ENCODE data around the gene SLC1A6. TPM values are rescaled to one million over a fixed set of nuclear protein-coding genes. Genes with fewer than 3 reads are reported as not detected.
A peak's percentile ranks its signal among the peaks of the same experiment; 100 is the strongest.
"Not testable (repeated sequence)": the region's sequence is repeated elsewhere in the genome, so short reads cannot be mapped to it uniquely, and the experiment has no call there.

The SLC1A6 gene
- total RNA-seq, 1 experiment from 2014 or later, result 1.4 TPM

GRCh38 chr19:14957464-14957863 lies 22.2 kb downstream of the SLC1A6 start:
- DNase-seq (ENCODE audit: low read depth), result no peak

DNA sequence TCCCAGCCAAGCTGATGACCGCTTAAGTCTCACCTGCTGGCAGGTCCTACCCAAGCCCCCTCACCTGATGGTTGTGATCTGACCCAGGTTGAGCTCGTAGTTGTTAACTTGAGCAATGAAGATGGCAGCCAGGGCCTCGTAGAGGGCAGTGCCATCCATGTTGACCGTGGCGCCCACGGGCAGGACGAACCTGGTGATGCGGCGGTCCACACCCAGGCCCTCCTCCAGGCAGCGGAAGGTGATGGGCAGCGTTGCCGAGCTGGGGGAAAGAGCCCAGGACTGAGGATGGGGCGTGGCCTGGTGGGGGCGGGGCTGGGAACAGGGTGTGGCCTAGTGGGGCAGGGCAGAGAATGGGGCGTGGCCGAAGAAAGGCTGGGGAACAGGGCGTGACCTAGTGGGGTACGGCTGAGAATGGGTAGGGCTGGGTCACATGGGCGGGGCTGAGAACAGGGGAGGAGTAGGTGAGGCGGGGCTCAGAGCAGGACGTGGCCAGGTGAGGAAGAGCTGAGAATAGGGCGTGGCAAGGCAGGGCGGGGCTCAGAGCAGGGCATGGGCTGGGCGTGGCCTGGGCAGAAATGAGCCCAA lies 25.5 kb downstream of the SLC1A6 start:
- peak; percentile 34 for DNase-seq (ENCODE audit: low read depth)

DNA sequence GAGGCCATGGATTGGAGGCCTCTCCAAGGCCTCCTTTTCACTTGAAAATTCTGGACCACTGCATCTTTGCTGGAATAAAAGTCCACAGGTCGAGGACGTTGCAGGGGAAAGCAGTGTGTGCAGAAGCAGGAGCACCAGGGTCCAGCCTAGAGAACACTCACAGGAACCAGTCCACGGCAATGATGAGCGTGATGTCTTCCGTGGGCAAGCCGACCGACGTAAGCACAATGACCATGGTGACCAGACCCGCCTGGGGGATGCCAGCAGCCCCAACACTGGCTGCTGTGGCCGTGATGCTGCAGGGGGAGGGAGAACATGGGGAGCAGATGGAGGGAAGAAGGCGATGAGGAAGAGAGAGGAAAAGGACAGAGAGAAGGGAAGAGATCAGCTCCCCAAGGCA lies 26.9 kb downstream of the SLC1A6 start:
- no peak for DNase-seq (ENCODE audit: low read depth)

DNA sequence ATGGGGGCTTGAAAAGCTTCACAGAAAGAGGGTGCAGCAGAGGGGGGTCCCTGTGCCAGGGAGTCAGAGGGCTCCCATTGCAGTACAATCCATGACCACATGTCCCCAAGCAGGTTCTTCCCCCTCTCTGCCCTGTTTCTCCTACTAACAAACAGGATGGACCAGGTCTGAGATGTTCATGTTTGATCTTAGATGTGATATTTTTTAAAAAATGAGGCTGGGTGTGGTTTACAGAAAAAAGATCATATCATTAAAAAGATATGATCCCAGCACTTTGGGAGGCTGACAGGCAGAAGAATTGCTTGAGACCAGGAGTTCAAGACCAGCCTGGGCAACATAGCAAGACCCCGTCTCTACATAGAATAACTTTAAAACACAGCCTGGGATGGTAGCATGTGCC lies 29.2 kb downstream of the SLC1A6 start:
- DNase-seq (ENCODE audit: low read depth), result no peak

DNA sequence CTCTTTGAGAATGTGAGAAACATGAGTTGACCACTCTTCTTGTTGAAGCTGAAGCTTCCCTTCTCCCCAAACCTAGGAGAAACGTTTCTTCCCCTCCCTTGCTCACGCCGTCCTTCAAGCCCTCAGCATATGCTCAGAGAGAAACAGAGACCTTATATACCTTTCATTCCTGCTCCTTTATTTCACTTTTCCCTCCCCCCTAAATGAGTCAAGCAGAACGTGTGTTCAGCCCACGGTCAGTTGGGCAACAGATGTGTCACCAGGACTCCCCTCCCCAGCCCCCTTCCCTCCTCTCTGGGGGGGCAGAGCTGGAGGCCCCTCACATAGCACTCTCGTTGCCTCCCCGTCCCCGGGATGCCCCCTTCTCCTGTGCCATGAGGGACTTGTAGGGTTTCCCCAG lies 29.8 kb downstream of the SLC1A6 start:
- peak; percentile 20 for DNase-seq (ENCODE audit: low read depth)

GRCh38 chr19:14949413-14949812 lies 30.3 kb downstream of the SLC1A6 start:
- DNase-seq (ENCODE audit: low read depth), result not testable (repeated sequence)

DNA sequence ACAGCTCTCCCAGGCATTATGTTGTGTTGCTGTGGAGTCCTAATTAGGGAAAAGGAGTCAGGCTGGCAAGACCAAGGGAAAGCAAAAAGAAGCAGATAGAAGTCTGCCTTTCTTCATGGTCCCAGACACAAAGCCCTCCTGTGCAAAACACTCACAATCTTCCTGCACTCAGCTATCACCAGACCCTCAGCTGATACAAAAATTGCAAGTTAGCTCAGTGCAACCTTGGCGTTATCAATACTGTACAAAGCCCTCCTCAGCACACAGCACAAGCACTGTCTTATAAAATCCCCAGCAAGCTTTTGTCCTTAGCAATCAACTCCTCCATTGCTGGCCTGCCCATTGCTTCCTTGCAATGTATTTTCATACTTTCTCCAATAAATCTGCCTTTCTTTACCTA lies 35.2 kb downstream of the SLC1A6 start:
- DNase-seq (ENCODE audit: low read depth), result no peak

- no peak for DNase-seq (ENCODE audit: low read depth)
Observed at GRCh38 chr19:14943601-14944000, 36.1 kb downstream of the SLC1A6 start.

DNA sequence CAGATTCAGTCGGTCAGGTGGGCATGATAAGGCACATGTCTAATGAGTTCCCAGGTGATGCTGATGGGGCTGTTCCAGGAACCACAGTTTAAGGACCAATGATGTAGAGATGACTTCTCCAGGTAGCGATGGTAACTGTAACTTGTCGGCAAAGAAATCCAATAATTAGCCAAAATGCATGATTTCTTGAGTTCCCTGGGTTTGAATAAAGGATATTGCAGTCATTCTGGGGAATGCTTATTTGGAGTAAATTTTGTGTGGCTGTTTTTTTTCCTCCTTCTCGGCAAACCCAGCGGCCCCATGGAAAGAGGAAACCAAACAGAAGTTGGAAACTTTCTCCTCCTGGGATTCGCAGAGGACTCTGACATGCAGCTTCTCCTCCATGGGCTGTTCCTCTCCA lies 38.5 kb downstream of the SLC1A6 start, which contains the start of gene OR7C2:
Gene OR7C2 (plus strand): TSS at position 301 of the 400 bp plus-strand sequence. CDS start 0 bp downstream, at position 301.
- DNase-seq (ENCODE audit: low read depth), result no peak

DNA sequence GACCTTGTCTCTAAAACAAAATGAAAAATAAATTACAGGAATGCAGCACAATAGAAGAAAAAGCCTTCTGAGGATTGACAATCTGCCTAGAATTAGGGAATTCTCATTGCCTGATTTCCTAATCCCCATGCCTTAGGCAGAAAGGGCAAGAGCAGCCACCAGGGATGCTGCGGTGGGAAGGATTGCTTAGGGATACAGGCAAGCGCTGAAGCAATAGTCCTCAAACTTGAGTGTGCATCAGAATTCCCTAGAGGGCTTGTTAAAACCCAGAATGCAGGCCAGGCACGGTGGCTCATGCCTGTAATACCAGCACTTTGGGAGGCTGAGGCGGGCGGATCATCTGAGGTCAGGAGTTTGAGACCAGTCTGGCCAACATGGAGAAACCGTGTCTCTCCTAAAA lies 39.4 kb downstream of the SLC1A6 start:
- no peak for DNase-seq (ENCODE audit: low read depth)

GRCh38 chr19:14933506-14933905 lies 46.2 kb downstream of the SLC1A6 start:
- no peak for DNase-seq (ENCODE audit: low read depth)

DNA sequence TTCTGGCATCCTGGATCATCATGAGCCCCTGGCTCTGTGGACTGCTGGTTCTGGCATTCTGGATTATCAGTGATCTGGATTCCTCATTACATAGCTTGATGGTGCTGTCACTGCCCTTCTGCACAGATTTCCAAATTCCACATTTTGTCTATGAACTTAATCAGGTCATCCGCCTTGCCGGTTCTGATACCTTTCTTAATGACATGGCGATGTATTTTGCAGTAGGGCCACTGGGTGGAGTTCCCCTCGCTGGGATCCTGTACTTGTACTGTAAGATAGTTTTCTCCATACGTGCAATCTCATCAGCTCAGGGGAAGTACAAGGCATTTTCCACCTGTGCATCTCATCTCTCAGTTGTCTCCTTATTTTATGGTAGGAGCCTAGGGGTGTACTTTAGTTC lies 62.8 kb downstream of the SLC1A6 start:
- DNase-seq (ENCODE audit: low read depth), result no peak

- DNase-seq (ENCODE audit: low read depth), result no peak
Observed at GRCh38 chr19:14915116-14915515, 64.5 kb downstream of the SLC1A6 start.

DNA sequence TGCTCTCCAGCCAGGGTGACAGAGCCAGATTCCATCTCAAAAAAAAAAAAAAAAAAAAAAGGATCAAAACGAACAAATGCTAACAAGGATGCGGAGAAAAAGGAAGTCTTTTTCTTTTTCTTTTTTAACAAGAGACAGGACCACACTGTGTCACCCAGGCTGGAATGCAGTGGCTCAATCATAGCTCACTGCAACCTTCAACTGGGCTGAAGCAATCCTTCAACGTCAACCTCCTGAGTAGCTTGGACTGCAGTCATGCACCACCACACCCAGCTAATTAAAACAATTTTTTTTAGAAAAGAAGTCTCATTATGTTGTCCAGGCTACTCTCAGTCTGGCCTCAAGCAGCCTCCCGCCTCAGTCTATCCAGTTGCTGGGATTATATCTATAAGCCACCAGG lies 73.0 kb downstream of the SLC1A6 start:
- peak; percentile 4 for DNase-seq (ENCODE audit: low read depth)

- no peak for DNase-seq (ENCODE audit: low read depth)
Observed at GRCh38 chr19:14901675-14902260, 77.9 kb downstream of the SLC1A6 start.

Other genes starting within 250 kb of the SLC1A6 start
- 0.09 and 0.17 TPM in 2 replicates for gene ADGRE2, start 201.3 kb downstream of the SLC1A6 start, total RNA-seq (2014; rRNA removed; shearing (Covaris generic))
- not detected in 2 replicates for gene OR7A5, start 144.7 kb downstream of the SLC1A6 start, total RNA-seq (2014; rRNA removed; shearing (Covaris generic))
- not detected in 2 replicates for gene OR7C1, start 144.7 kb downstream of the SLC1A6 start, total RNA-seq (2014; rRNA removed; shearing (Covaris generic))
- gene OR7A10, start 130.9 kb downstream of the SLC1A6 start, total RNA-seq (2014; rRNA removed; shearing (Covaris generic)), result not detected in 2 replicates
- not detected in 2 replicates for gene OR7A17, start 93.7 kb downstream of the SLC1A6 start, total RNA-seq (2014; rRNA removed; shearing (Covaris generic))
- gene OR7C2, start 38.4 kb downstream of the SLC1A6 start, total RNA-seq (2014; rRNA removed; shearing (Covaris generic)), result not detected in 2 replicates
- not detected in 2 replicates for gene CASP14, start 69.6 kb upstream of the SLC1A6 start, total RNA-seq (2014; rRNA removed; shearing (Covaris generic))
- gene OR1I1, start 102.3 kb upstream of the SLC1A6 start, total RNA-seq (2014; rRNA removed; shearing (Covaris generic)), result not detected in 2 replicates
- gene SYDE1, start 127.5 kb upstream of the SLC1A6 start, total RNA-seq (2014; rRNA removed; shearing (Covaris generic)), result 33.0 and 38.6 TPM in 2 replicates
- 0.97 and 1.0 TPM in 2 replicates for gene NOTCH3, start 221.1 kb upstream of the SLC1A6 start, total RNA-seq (2014; rRNA removed; shearing (Covaris generic))